HG02870 (cell line): Measurements from ENCODE around the gene SMIM35.
"Not testable (repeated sequence)": the region's sequence is repeated elsewhere in the genome, so short reads cannot be mapped to it uniquely, and the experiment has no call there.

Experiments used
- ATAC-seq: cut with Tn5 transposase; IDR thresholded peaks from one replicate; pipeline ENCODE4 v1.9.1; 2021; ENCODE audit warnings: mild to moderate bottlenecking, moderate library complexity; ENCODE audit not compliant: unreplicated experiment

Gene SMIM35

GRCh38 chr11:118082880-118083552 lies 3.7 kb downstream of the SMIM35 start:
- ATAC-seq: no peak

GRCh38 chr11:118081241-118081958 lies 5.4 kb downstream of the SMIM35 start:
- ATAC-seq: no peak

GRCh38 chr11:118080296-118080695 lies 6.5 kb downstream of the SMIM35 start:
- ATAC-seq: no peak

GRCh38 chr11:118079491-118079890 lies 7.3 kb downstream of the SMIM35 start:
- no peak for ATAC-seq

GRCh38 chr11:118078911-118079411 lies 7.8 kb downstream of the SMIM35 start:
- no peak for ATAC-seq

GRCh38 chr11:118076754-118077281 lies 9.9 kb downstream of the SMIM35 start, which contains the start of gene TMPRSS4:
TSS of gene TMPRSS4 (plus strand) at chr11:118077078. CDS start at chr11:118077303, 225 bp downstream.
- no peak for ATAC-seq

GRCh38 chr11:118074785-118075184 lies 12.0 kb downstream of the SMIM35 start:
- no peak for ATAC-seq

GRCh38 chr11:118074091-118074685 lies 12.6 kb downstream of the SMIM35 start:
- ATAC-seq: no peak

GRCh38 chr11:118073554-118073953 lies 13.2 kb downstream of the SMIM35 start:
- ATAC-seq: no peak

- no peak for ATAC-seq
These were observed 15.2 kb downstream of the SMIM35 start for GRCh38 chr11:118071416-118072030.

GRCh38 chr11:118068945-118069612 lies 17.7 kb downstream of the SMIM35 start:
- no peak for ATAC-seq

GRCh38 chr11:118068206-118068944 lies 18.4 kb downstream of the SMIM35 start:
- no peak for ATAC-seq

GRCh38 chr11:118067006-118067405 lies 19.8 kb downstream of the SMIM35 start:
- no peak for ATAC-seq

- no peak for ATAC-seq
These were observed 21.4 kb downstream of the SMIM35 start for GRCh38 chr11:118065384-118065783.

- no peak for ATAC-seq
These were observed 21.8 kb downstream of the SMIM35 start for GRCh38 chr11:118064956-118065355.

GRCh38 chr11:118062631-118063030 lies 24.1 kb downstream of the SMIM35 start:
- ATAC-seq: not testable (repeated sequence)

GRCh38 chr11:118062181-118062580 lies 24.6 kb downstream of the SMIM35 start:
- ATAC-seq: not testable (repeated sequence)

GRCh38 chr11:118061586-118062125 lies 25.1 kb downstream of the SMIM35 start:
- ATAC-seq: no peak

GRCh38 chr11:118060869-118061268 lies 25.9 kb downstream of the SMIM35 start:
- no peak for ATAC-seq
